RWPE1 (cell line): ENCODE measurements around the gene ETV6.
"Not testable (repeated sequence)": the region's sequence is repeated elsewhere in the genome, so short reads cannot be mapped to it uniquely, and the experiment has no call there.

Experiments
- CTCF ChIA-PET: fragments of 350-600 bp; sonication (Branson Sonifier 250); formaldehyde crosslinking; extraction: SDS; loops from one replicate; lab custom pipeline; 2021; lab: Yijun Ruan, JAX
- POLR2A ChIA-PET: fragments of 400-600 bp; formaldehyde crosslinking; extraction: SDS; loops from one replicate; lab custom pipeline; 2020; ENCODE audit warnings: antibody characterized with exemption; ENCODE audit not compliant: low non-redundant PET; lab: Yijun Ruan, JAX
- DNase-seq: peaks from one replicate; pipeline ENCODE4 v3.0.0; 2012; ENCODE audit warnings: low spot score
- H3K27ac ChIP-seq: fragments of 450-650 bp; 2 replicates; pipeline ENCODE4 v1.5.1; 2017
- CTCF ChIP-seq: fragments of 450-650 bp; conservative IDR thresholded peaks from 2 replicates; pipeline ENCODE4 v1.5.1; 2017; ENCODE audit warnings: low read depth, mild to moderate bottlenecking

ETV6 gene

GRCh38 chr12:11678781-11679180 is 29.3 kb downstream of the ETV6 start:
- CTCF ChIA-PET = no interaction called here
- H3K27ac ChIP-seq = no peak overlapping the region
- no peak for TF ChIP-seq CTCF
- POLR2A ChIA-PET = no interaction called here
- no peak for DNase-seq

- no peak for TF ChIP-seq CTCF
- POLR2A ChIA-PET = no interaction called here
- no peak overlapping the region for H3K27ac ChIP-seq
- CTCF ChIA-PET = no interaction called here
- DNase-seq = no peak
Measured at GRCh38 chr12:11681207-11681606, 31.7 kb downstream of the ETV6 start.

GRCh38 chr12:11681695-11682094 is 32.2 kb downstream of the ETV6 start:
- CTCF ChIA-PET, POLR2A ChIA-PET, DNase-seq, H3K27ac ChIP-seq: not testable (repeated sequence)

DNA sequence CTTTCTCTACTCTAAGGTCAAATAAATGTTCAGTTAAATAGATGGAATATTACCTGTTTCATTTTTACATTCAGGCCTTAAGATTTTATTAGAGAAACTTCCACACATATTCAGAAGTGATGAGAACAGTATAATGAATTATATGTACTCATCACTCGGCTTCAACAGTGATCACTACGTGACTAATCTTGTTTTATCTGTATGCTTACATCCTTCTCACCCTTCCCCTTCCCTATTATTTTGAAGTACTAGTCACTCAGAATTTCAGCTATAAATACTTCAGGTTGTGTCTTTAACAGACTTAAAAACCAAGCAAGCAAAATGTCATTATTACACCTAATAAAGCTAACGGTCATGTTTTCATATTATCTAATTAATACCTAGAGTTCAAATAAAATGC is 34.9 kb downstream of the ETV6 start:
- CTCF ChIA-PET = interaction anchor here (0.5 kb wide), 1 partner anchor 468 kb away, joined by 3 read pairs; no protein-coding TSS in a partner anchor
- TF ChIP-seq CTCF = no peak
- DNase-seq = no peak
- no peak overlapping the region for H3K27ac ChIP-seq
- POLR2A ChIA-PET = no interaction called here

- no peak for TF ChIP-seq CTCF
- ChIA-PET POLR2A (no interaction called here), CTCF (interaction anchor here (0.5 kb wide), 1 partner anchor 468 kb away, joined by 3 read pairs; no protein-coding TSS in a partner anchor)
- H3K27ac ChIP-seq = no peak overlapping the region
- no peak for DNase-seq
Measured at GRCh38 chr12:11684811-11685210, 35.3 kb downstream of the ETV6 start.

DNA sequence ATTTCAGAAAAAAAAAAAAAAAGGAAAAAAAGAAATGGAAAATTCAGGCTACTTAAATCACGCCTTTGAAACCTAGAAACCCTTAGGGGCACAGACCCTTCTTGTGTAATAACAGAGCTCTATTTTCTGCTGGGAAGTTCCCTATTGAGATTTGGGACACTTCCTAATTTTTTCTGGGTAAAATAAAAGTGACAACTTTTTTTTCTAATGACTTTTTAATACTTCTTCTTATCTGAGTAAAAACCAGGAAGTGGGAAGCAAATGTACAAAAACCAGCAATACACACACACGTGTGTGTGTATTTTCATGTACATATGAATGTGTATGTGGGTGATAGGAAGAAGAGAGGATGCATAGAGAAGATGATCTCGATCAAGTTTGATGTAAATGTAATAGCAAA is 35.8 kb downstream of the ETV6 start:
- TF ChIP-seq CTCF = no peak
- ChIA-PET POLR2A (no interaction called here), CTCF (no interaction called here)
- no peak for DNase-seq
- no peak overlapping the region for H3K27ac ChIP-seq

GRCh38 chr12:11685716-11686115 is 36.2 kb downstream of the ETV6 start:
- ChIA-PET POLR2A (no interaction called here), CTCF (no interaction called here)
- TF ChIP-seq CTCF = no peak
- DNase-seq = no peak
- no peak overlapping the region for H3K27ac ChIP-seq
